ENCODE data around the gene AKAP9.
"Not testable (repeated sequence)": the region's sequence is repeated elsewhere in the genome, so short reads cannot be mapped to it uniquely, and the experiment has no call there.

DNA sequence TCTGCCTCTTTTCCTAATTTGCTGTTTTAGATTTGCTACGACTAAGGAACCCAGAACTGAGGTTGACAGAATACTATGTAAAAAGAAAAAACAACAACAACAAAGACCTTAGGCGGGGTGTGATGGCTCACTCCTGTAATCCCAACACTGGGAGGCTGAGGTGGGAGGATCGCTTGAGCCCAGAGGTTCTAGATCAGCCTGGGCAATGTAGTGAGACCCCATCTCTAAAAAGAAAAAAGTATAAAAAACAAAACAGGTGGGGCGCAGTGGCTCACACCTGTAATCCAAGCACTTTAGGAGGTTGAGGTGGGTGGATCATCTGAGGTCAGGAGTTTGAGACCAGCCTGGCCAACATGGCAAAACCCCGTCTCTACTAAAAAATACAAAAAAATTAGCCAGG is 4.3 kb downstream of the AKAP9 start:
- TF ChIP-seq, protein P1, sequence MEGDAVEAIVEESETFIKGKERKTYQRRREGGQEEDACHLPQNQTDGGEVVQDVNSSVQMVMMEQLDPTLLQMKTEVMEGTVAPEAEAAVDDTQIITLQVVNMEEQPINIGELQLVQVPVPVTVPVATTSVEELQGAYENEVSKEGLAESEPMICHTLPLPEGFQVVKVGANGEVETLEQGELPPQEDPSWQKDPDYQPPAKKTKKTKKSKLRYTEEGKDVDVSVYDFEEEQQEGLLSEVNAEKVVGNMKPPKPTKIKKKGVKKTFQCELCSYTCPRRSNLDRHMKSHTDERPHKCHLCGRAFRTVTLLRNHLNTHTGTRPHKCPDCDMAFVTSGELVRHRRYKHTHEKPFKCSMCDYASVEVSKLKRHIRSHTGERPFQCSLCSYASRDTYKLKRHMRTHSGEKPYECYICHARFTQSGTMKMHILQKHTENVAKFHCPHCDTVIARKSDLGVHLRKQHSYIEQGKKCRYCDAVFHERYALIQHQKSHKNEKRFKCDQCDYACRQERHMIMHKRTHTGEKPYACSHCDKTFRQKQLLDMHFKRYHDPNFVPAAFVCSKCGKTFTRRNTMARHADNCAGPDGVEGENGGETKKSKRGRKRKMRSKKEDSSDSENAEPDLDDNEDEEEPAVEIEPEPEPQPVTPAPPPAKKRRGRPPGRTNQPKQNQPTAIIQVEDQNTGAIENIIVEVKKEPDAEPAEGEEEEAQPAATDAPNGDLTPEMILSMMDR (IDR thresholded peaks at IDR 0.05), result not testable (repeated sequence)
- not testable (repeated sequence) for TF ChIP-seq POLR2A (IDR thresholded peaks at IDR 0.05)

Measured in Peyer's patch (tissue), 4 donors.